IPS-15b (cell line): ENCODE results near the gene KIAA1958.
"Not testable (repeated sequence)": the region's sequence is repeated elsewhere in the genome, so short reads cannot be mapped to it uniquely, and the experiment has no call there.

ENCODE experiments used
- H3K27me3 ChIP-seq: one replicate; pipeline ENCODE4 v1.6.1; 2013; ENCODE audit warnings: low read length; ENCODE audit not compliant: control insufficient read depth, insufficient read depth
- H3K36me3 ChIP-seq: one replicate; pipeline ENCODE4 v1.6.1; 2013; ENCODE audit warnings: low read length; ENCODE audit not compliant: control insufficient read depth, insufficient read depth
- H3K4me1 ChIP-seq: one replicate; pipeline ENCODE4 v1.6.1; 2013; ENCODE audit warnings: mild to moderate bottlenecking, low read length; ENCODE audit not compliant: control insufficient read depth, insufficient read depth
- H3K4me3 ChIP-seq: one replicate; pipeline ENCODE4 v1.5.1; 2013; ENCODE audit warnings: low read depth, low read length
- H3K9ac ChIP-seq: one replicate; pipeline ENCODE4 v1.6.1; 2013; ENCODE audit warnings: low read depth, mild to moderate bottlenecking, low read length
- H3K9me3 ChIP-seq: one replicate; pipeline ENCODE4 v1.6.1; 2013; ENCODE audit warnings: mild to moderate bottlenecking, low read length; ENCODE audit not compliant: control insufficient read depth, insufficient read depth

Gene KIAA1958

DNA sequence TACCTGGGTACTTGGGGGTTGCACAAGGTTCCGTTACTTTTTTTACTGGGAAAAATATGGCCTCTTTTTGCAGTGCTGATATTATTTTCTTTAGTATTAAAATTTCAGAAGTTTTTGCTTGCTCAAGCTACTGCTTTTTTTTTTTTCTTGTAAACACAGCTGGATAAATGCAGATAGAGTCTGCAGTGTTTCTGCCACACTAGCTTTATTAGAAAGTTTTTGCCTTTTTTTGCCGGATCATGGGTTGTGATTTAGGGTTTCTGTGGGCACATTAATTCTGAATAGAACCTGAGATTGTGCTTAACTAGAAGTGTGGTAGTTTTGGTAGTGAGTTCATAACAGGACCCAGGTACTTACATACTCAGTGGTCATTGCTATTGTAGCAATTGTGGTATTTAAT, 19.9 kb downstream of the KIAA1958 start:
- H3K9me3 ChIP-seq = no peaks in the 10 kb centered on the region
- H3K4me3 ChIP-seq = no peak overlapping the region
- peaks cover 6% of the 10 kb centered on the region for H3K4me1 ChIP-seq
- no peaks in the 10 kb centered on the region for H3K27me3 ChIP-seq
- H3K36me3 ChIP-seq = no peaks in the 10 kb centered on the region
- no peak overlapping the region for H3K9ac ChIP-seq

DNA sequence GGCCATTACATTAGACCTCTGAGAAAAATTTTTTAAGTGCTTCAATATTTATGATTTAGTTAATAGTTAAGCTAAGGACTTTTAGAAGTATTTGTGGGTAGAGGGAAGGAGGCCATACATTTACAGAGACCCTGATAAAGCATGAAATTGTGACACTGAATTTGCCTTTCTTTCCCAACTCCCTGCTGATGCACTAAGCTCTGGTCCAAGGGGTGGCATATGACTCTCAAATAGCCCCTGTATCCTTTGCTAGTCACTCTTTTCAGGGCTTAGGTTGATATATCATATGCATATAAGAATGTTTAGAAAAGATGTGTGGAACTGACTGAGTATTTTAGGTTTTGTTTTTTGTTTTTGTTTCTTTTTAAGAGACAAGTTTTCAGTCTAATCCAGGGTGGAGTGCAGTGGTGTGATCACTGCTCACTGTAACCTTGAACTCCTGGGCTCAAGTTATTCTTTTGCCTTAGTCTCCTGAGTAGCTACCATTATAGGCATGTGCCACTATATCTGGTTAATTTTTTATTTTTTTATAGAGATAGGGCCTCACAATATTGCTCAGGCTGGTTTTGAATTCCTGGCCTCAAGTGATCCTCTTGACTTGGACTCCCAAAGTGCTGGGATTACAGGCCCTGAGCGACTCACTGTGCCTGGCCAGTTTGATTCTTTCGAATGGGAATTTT, 20.5 kb downstream of the KIAA1958 start:
- Histone ChIP-seq H3K4me3 (no peak overlapping the region), H3K9ac (no peak overlapping the region), H3K36me3 (no peaks in the 10 kb centered on the region), H3K4me1 (peaks cover 6% of the 10 kb centered on the region), H3K27me3 (no peaks in the 10 kb centered on the region), H3K9me3 (no peaks in the 10 kb centered on the region)

DNA sequence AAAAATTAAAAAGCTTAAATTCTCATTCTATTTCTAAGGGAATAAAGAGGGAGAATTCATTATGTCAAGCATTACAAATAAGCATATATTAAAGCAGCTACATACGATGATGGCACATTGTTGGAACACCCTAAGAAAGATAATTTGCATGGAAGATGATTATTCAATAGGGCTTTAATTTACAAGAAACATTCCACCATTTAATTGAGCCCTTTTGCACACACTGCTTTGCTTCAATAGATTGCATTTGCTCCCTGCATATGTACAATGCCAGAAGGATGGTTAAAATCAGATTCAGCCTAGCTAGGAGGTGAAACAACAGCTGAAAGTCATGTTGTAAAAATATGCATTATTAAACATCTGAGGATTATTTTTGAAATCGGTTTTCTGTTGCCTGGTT, 21.8 kb downstream of the KIAA1958 start:
- H3K9ac ChIP-seq = no peak overlapping the region
- no peaks in the 10 kb centered on the region for H3K36me3 ChIP-seq
- H3K4me1 ChIP-seq = peaks cover 6% of the 10 kb centered on the region
- no peaks in the 10 kb centered on the region for H3K9me3 ChIP-seq
- H3K27me3 ChIP-seq = no peaks in the 10 kb centered on the region
- no peak overlapping the region for H3K4me3 ChIP-seq

DNA sequence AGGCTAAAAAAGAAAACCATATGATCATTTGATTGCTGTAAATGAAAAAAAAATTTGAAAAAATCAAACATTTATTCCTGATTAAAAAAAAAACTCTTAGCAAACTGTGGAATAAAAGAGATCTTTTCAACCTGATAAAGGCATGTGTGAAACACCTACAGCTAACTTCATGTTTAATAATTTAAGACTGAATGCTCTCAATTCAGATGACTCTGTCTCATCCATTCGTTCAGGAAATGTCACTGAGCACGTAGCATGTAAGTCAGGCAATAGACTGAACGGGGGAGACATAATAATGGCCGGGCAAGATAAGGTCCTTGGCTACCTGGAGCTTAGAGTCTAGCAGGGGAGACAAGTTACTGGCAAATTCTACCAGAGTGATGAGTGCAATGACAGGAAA, 25.8 kb downstream of the KIAA1958 start:
- H3K9me3 ChIP-seq, H3K27me3 ChIP-seq, H3K36me3 ChIP-seq, H3K4me1 ChIP-seq, H3K4me3 ChIP-seq, H3K9ac ChIP-seq: not testable (repeated sequence)

DNA sequence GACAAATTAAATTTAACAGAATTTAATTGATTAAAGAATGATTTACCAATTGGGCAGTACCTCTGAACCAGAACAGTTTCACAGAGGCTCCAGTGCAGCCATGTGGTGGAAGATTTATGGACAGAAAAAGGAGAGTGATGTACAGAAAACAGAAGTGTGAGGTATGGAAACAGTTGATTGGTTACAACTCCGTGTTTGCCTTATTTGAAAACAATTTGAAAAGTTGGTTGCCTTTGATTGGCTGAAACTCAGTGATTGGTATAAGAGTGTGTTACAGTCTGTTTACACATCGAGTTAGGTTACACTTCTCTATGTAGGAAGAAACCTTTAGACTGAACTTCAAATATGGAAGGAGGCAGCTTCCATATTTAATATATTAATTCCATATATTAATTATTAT, 30.1 kb downstream of the KIAA1958 start:
- Histone ChIP-seq H3K4me1 (no peaks in the 10 kb centered on the region), H3K36me3 (no peaks in the 10 kb centered on the region), H3K27me3 (no peaks in the 10 kb centered on the region), H3K9me3 (no peaks in the 10 kb centered on the region), H3K9ac (no peak overlapping the region), H3K4me3 (no peak overlapping the region)

DNA sequence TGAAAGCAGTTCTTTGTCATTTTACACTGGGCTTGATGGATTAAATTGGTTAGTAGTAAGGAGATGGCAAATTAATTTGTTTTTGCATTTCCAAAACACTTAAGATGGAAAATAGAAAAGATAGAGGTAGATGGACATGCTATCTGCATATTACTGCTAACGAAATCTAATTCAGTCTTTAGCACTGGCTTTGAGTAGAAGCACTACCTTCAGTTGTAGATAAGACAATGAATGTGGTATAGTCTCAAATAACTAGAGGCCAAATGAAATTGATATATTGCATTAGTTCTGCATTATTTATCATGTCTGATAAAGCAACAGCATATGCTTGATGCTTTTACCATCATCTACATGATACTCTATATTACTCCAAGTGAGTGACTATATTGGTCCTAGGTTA, 33.4 kb downstream of the KIAA1958 start:
- Histone ChIP-seq H3K9me3 (no peaks in the 10 kb centered on the region), H3K27me3 (no peaks in the 10 kb centered on the region), H3K36me3 (no peaks in the 10 kb centered on the region), H3K4me1 (no peaks in the 10 kb centered on the region), H3K4me3 (no peak overlapping the region), H3K9ac (no peak overlapping the region)

DNA sequence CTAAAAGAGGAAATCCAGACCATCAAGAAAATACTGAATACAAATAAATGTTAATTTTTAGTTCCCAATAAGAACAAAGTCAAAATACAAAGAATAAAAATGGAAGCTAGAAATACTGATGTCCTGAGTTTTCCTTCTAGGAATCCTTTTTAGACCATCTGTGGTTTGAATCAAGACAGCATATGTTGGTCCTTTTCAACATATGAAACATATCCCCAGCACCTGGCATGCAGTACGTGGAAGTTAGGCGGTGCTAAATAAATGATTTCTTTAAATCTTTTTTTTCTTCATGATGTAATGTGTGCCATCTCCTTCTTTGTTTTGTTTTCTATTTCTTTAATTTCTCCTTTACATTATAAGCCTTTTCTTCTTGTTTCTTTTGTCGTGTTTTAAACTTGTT, 34.0 kb downstream of the KIAA1958 start:
- no peaks in the 10 kb centered on the region for H3K9me3 ChIP-seq
- no peaks in the 10 kb centered on the region for H3K27me3 ChIP-seq
- H3K4me3 ChIP-seq = no peak overlapping the region
- H3K4me1 ChIP-seq = no peaks in the 10 kb centered on the region
- no peak overlapping the region for H3K9ac ChIP-seq
- H3K36me3 ChIP-seq = no peaks in the 10 kb centered on the region

DNA sequence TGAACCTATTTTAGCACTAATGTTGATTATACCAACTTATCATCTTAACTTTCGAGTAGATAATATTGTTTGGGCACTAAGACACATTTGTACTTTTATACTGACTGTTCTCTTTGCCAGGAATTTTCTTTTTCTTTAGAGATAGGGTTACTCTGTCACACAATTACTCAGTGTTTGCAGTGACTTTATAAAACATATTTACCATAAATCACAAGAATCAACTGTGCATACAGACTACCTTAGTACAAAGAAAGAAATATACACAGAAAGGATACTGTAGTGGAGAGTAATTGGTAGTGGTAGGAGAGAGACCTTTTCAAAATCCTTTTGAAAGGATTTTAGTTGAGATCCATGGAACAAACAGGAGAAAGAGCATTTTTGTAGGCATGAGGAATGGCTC, 40.3 kb downstream of the KIAA1958 start:
- no peaks in the 10 kb centered on the region for H3K4me1 ChIP-seq

DNA sequence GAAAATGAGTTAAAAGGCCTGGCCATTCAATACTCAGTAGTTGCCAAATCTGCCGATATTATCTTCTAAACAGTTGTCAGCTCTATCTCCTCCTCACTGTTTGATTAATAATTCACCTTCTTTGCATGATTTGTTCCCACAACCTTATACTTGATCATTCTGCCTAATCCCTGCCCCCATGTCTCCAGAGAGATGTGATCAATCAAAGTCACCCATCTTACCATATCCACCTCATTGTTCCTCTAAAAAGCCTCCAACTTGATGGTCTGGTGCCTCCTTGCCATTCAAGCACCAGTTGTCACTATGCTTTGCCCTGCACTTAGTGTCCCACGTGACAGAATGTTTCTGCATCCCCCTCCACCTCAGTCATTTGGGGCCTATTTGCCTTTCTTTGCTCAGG, 41.3 kb downstream of the KIAA1958 start:
- Histone ChIP-seq H3K9ac (no peak overlapping the region), H3K9me3 (no peaks in the 10 kb centered on the region), H3K4me3 (no peak overlapping the region), H3K27me3 (no peaks in the 10 kb centered on the region), H3K4me1 (no peaks in the 10 kb centered on the region), H3K36me3 (no peaks in the 10 kb centered on the region)

More for the DNA sequence above, 40.3 kb downstream of the KIAA1958 start:
- Histone ChIP-seq H3K4me3 (no peak overlapping the region), H3K9me3 (no peaks in the 10 kb centered on the region), H3K9ac (no peak overlapping the region), H3K27me3 (no peaks in the 10 kb centered on the region), H3K36me3 (no peaks in the 10 kb centered on the region)

DNA sequence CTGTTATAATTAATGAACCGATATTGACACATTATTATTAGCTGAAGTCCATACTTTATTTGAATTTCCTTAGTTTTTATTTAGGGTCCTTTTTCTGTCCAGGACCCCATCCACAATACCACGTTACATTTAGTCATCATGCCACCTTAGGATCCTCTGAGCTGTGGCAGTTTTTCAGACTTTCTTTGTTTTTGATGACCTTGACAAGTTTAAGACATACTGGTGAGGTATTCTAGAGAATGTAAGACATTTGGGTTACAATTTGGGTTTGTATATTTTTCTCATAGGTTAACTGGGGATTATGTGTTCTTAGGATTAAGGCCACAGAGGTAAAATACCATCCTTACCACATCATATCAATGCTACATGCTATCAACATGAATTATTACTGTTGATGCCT, 42.7 kb downstream of the KIAA1958 start:
- no peaks in the 10 kb centered on the region for H3K36me3 ChIP-seq
- no peaks in the 10 kb centered on the region for H3K4me1 ChIP-seq
- H3K27me3 ChIP-seq = no peaks in the 10 kb centered on the region
- no peaks in the 10 kb centered on the region for H3K9me3 ChIP-seq
- H3K4me3 ChIP-seq = no peak overlapping the region
- H3K9ac ChIP-seq = no peak overlapping the region

DNA sequence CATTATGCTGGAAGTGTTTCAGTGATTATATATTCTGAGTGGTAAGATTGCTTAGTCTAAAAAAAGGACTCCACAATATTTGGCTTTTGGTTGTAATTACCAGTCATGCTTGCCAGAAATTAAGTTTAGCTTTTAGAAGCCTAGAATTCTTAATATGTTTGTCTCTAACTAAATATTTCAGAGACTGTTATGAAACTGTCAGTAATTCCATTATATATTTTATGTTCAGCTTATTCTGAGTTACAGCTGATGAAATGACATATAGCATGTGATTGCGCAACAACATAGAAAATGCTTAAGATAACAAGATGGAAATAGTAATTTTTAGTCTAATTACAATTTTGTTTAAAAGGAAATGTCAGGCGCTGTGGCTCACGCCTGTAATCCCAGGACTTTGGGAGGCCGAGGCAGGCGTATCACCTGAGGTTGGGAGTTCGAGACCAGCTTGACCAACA, 44.2 kb downstream of the KIAA1958 start:
- H3K9ac ChIP-seq = no peak overlapping the region
- no peak overlapping the region for H3K4me3 ChIP-seq
- H3K27me3 ChIP-seq = no peaks in the 10 kb centered on the region
- no peaks in the 10 kb centered on the region for H3K36me3 ChIP-seq
- H3K4me1 ChIP-seq = no peaks in the 10 kb centered on the region
- H3K9me3 ChIP-seq = no peaks in the 10 kb centered on the region

DNA sequence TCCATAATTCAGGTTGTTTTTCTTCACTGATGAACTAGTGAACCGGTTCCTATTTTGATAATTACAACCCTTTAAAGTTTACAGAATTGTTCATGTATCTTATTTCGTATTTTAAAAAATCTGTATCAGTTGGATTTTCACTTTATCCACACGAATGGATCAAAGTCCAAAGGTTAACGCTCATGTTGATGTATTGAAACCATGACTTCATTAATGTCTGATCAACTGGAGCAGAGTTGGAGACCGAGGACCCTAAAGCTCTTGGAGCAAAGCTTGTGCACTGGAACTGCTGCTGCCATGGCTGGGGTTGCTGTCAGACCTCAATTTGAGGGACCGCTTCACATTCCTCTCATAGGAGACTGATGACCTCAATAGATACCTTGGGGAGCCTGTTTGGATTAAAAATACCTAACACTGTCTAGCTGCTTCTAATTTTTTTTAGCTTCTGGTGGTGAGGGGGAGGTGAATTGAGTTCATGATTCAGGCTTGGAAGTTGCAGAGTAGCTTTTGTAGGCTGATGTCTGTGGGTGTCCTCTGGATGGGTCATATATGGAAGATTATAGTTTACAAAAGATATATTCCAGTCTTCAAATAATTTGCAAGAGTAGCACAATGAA, 45.1 kb downstream of the KIAA1958 start:
- no peaks in the 10 kb centered on the region for H3K9me3 ChIP-seq
- H3K9ac ChIP-seq = no peak overlapping the region
- H3K4me1 ChIP-seq = no peaks in the 10 kb centered on the region
- no peaks in the 10 kb centered on the region for H3K36me3 ChIP-seq
- no peaks in the 10 kb centered on the region for H3K27me3 ChIP-seq
- H3K4me3 ChIP-seq = no peak overlapping the region
